ENCODE data around the gene BIRC5. TPM values are rescaled to one million over a fixed set of nuclear protein-coding genes. Genes with fewer than 3 reads are reported as not detected.
A peak's percentile ranks its signal among the peaks of the same experiment; 100 is the strongest.

The BIRC5 gene
- total RNA-seq, 2 donors from 2014 or later = 15.2 to 77.1 TPM

- Histone ChIP-seq H3K27me3 (no peaks in the 10 kb centered on the region), H3K36me3 (no peaks in the 10 kb centered on the region), H3K9me3 (no peaks in the 10 kb centered on the region), H3K4me3 (no peak overlapping the region), H3K9ac (ENCODE audit: low read depth in 2 of 2, low read length in 2 of 2) (no peak overlapping the region), H3K4me1 (no peaks in the 10 kb centered on the region), H3K27ac (peak overlapping the region; percentile 50)
- no peak for DNase-seq
- TF ChIP-seq CTCF (IDR thresholded peaks at IDR 0.05) = no peak
- intact Hi-C loops (cut with DNase I) = no loop called here
Observed at GRCh38 chr17:78263736-78264340, 49.8 kb downstream of the BIRC5 start.

GRCh38 chr17:78264590-78264989 lies 50.5 kb downstream of the BIRC5 start:
- no peak overlapping the region for H3K4me3 ChIP-seq
- no peaks in the 10 kb centered on the region for H3K4me1 ChIP-seq
- H3K9me3 ChIP-seq = no peaks in the 10 kb centered on the region
- no peak overlapping the region for H3K9ac ChIP-seq (ENCODE audit: low read depth in 2 of 2, low read length in 2 of 2)
- intact Hi-C loops (cut with DNase I) = no loop called here
- no peak for DNase-seq
- H3K27me3 ChIP-seq = no peaks in the 10 kb centered on the region
- H3K27ac ChIP-seq = no peak overlapping the region
- TF ChIP-seq CTCF (IDR thresholded peaks at IDR 0.05) = no peak
- no peaks in the 10 kb centered on the region for H3K36me3 ChIP-seq

GRCh38 chr17:78265121-78265520 lies 51.1 kb downstream of the BIRC5 start:
- no peak for TF ChIP-seq CTCF (IDR thresholded peaks at IDR 0.05)
- Histone ChIP-seq H3K27me3 (no peaks in the 10 kb centered on the region), H3K9ac (ENCODE audit: low read depth in 2 of 2, low read length in 2 of 2) (no peak overlapping the region), H3K4me3 (no peak overlapping the region), H3K4me1 (no peaks in the 10 kb centered on the region), H3K36me3 (no peaks in the 10 kb centered on the region), H3K9me3 (no peaks in the 10 kb centered on the region), H3K27ac (no peak overlapping the region)
- intact Hi-C loops (cut with DNase I) = no loop called here
- DNase-seq = no peak

- H3K27ac ChIP-seq = no peak overlapping the region
- peak; percentile 56 for DNase-seq
Observed at GRCh38 chr17:78266231-78266631, 52.2 kb downstream of the BIRC5 start.

GRCh38 chr17:78266771-78267170 lies 52.7 kb downstream of the BIRC5 start:
- intact Hi-C loops (cut with DNase I) = no loop called here
- Histone ChIP-seq H3K4me3 (no peak overlapping the region), H3K36me3 (no peaks in the 10 kb centered on the region), H3K27ac (no peak overlapping the region), H3K9me3 (no peaks in the 10 kb centered on the region), H3K4me1 (no peaks in the 10 kb centered on the region), H3K27me3 (no peaks in the 10 kb centered on the region), H3K9ac (ENCODE audit: low read depth in 2 of 2, low read length in 2 of 2) (no peak overlapping the region)
- TF ChIP-seq CTCF (IDR thresholded peaks at IDR 0.05) = no peak
- DNase-seq = no peak

More at GRCh38 chr17:78266231-78266631, 52.2 kb downstream of the BIRC5 start:
- Histone ChIP-seq H3K9me3 (no peaks in the 10 kb centered on the region), H3K27me3 (no peaks in the 10 kb centered on the region), H3K36me3 (no peaks in the 10 kb centered on the region), H3K4me1 (no peaks in the 10 kb centered on the region), H3K4me3 (no peak overlapping the region), H3K9ac (ENCODE audit: low read depth in 2 of 2, low read length in 2 of 2) (no peak overlapping the region)
- TF ChIP-seq CTCF (IDR thresholded peaks at IDR 0.05) = no peak
- intact Hi-C loops (cut with DNase I) = no loop called here

Measured in colonic mucosa (tissue), 4 donors.